Measurements from ENCODE around the gene MARK1. TPM values are rescaled to one million over a fixed set of nuclear protein-coding genes. Genes with fewer than 3 reads are reported as not detected.

Gene MARK1
- total RNA-seq, 1 experiment from 2014 or later, result 0.40 TPM

GRCh38 chr1:220565670-220566069 is 37.7 kb downstream of the MARK1 start:
- Histone ChIP-seq H3F3A (ENCODE audit: low read length, unreplicated experiment) (no peaks in the 10 kb centered on the region), H3K9me2 (replicated peaks; ENCODE audit: low read length) (no peaks in the 10 kb centered on the region), H2AFZ (ENCODE audit: low read length) (no peak overlapping the region), H3K27me3 (ENCODE audit: low read length) (peaks cover 64% of the 10 kb centered on the region), H4K20me1 (ENCODE audit: low read length) (no peaks in the 10 kb centered on the region), H3K79me2 (ENCODE audit: low read length) (no peaks in the 10 kb centered on the region), H3K36me3 (ENCODE audit: low read depth, low read length) (no peaks in the 10 kb centered on the region), H3K9me3 (ENCODE audit: low read length) (no peaks in the 10 kb centered on the region), H3K27ac (ENCODE audit: low read length) (no peak overlapping the region), H3K4me3 (ENCODE audit: low read length) (no peak overlapping the region), H3K9ac (ENCODE audit: low read length) (no peak overlapping the region), H3K4me2 (ENCODE audit: low read length) (no peak overlapping the region), H3K4me1 (ENCODE audit: insufficient read depth, low read length) (no peaks in the 10 kb centered on the region)
- intact Hi-C loops (cut with micrococcal nuclease), result no loop called here
- POLR2A ChIA-PET (ENCODE audit: unreplicated experiment), result no interaction called here
- DNase-seq (no peak), ATAC-seq (peak; percentile 45; the same call in 1 of the 2 replicates)
- CTCF ChIA-PET, result no interaction called here
- TF ChIP-seq EZH2phosphoT487 (IDR thresholded peaks at IDR 0.05; ENCODE audit: borderline replicate concordance, low read length), result no peak
- no peak for TF ChIP-seq CTCF (conservative IDR thresholded peaks at IDR 0.05; ENCODE audit: low read depth, low read length)
- no peak for TF ChIP-seq EZH2 (IDR thresholded peaks at IDR 0.05; ENCODE audit: low read length, unreplicated experiment)
- no TSS peak for BruUV-seq (replicated peaks)

- Histone ChIP-seq H3K36me3 (ENCODE audit: low read depth, low read length) (no peaks in the 10 kb centered on the region), H3K27me3 (ENCODE audit: low read length) (peaks cover 67% of the 10 kb centered on the region), H3K27ac (ENCODE audit: low read length) (no peak overlapping the region), H3K4me1 (ENCODE audit: insufficient read depth, low read length) (no peaks in the 10 kb centered on the region), H3K9me2 (replicated peaks; ENCODE audit: low read length) (no peaks in the 10 kb centered on the region), H2AFZ (ENCODE audit: low read length) (no peak overlapping the region), H4K20me1 (ENCODE audit: low read length) (no peaks in the 10 kb centered on the region), H3K4me3 (ENCODE audit: low read length) (no peak overlapping the region), H3K4me2 (ENCODE audit: low read length) (no peak overlapping the region), H3K79me2 (ENCODE audit: low read length) (no peaks in the 10 kb centered on the region), H3F3A (ENCODE audit: low read length, unreplicated experiment) (no peaks in the 10 kb centered on the region), H3K9me3 (ENCODE audit: low read length) (no peaks in the 10 kb centered on the region), H3K9ac (ENCODE audit: low read length) (no peak overlapping the region)
- no peak for ATAC-seq
- BruUV-seq (replicated peaks), result no TSS peak
- no peak for DNase-seq
- TF ChIP-seq CTCF (conservative IDR thresholded peaks at IDR 0.05; ENCODE audit: low read depth, low read length) (no peak), EZH2phosphoT487 (IDR thresholded peaks at IDR 0.05; ENCODE audit: borderline replicate concordance, low read length) (no peak)
- ChIA-PET CTCF (no interaction called here), POLR2A (ENCODE audit: unreplicated experiment) (no interaction called here)
- intact Hi-C loops (cut with micrococcal nuclease), result no loop called here
Measured at GRCh38 chr1:220566869-220567268, 38.9 kb downstream of the MARK1 start.

- no peak for TF ChIP-seq EZH2phosphoT487 (IDR thresholded peaks at IDR 0.05; ENCODE audit: borderline replicate concordance, low read length)
- no peak for TF ChIP-seq EZH2 (IDR thresholded peaks at IDR 0.05; ENCODE audit: low read length, unreplicated experiment)
- TF ChIP-seq CTCF (conservative IDR thresholded peaks at IDR 0.05; ENCODE audit: low read depth, low read length), result no peak
Measured at GRCh38 chr1:220572416-220572815, 44.5 kb downstream of the MARK1 start.

More at GRCh38 chr1:220572416-220572815, 44.5 kb downstream of the MARK1 start:
- Histone ChIP-seq H3K27me3 (ENCODE audit: low read length) (peaks cover 35% of the 10 kb centered on the region), H4K20me1 (ENCODE audit: low read length) (no peaks in the 10 kb centered on the region), H3K9me3 (ENCODE audit: low read length) (peaks cover 7% of the 10 kb centered on the region; the same call in 1 of the 2 replicates), H3F3A (ENCODE audit: low read length, unreplicated experiment) (no peaks in the 10 kb centered on the region), H2AFZ (ENCODE audit: low read length) (no peak overlapping the region), H3K9me2 (replicated peaks; ENCODE audit: low read length) (no peaks in the 10 kb centered on the region), H3K27ac (ENCODE audit: low read length) (no peak overlapping the region), H3K9ac (ENCODE audit: low read length) (no peak overlapping the region), H3K36me3 (ENCODE audit: low read depth, low read length) (no peaks in the 10 kb centered on the region), H3K4me2 (ENCODE audit: low read length) (no peak overlapping the region), H3K79me2 (ENCODE audit: low read length) (no peaks in the 10 kb centered on the region), H3K4me1 (ENCODE audit: insufficient read depth, low read length) (no peaks in the 10 kb centered on the region), H3K4me3 (ENCODE audit: low read length) (no peak overlapping the region)
- no TSS peak for BruUV-seq (replicated peaks)
- ChIA-PET POLR2A (ENCODE audit: unreplicated experiment) (no interaction called here), CTCF (no interaction called here)
- DNase-seq (no peak), ATAC-seq (no peak)
- intact Hi-C loops (cut with micrococcal nuclease), result no loop called here
